CD14-positive monocyte (primary cell): ENCODE data around the gene RPL27. TPM values are rescaled to one million over a fixed set of nuclear protein-coding genes. Genes with fewer than 3 reads are reported as not detected.
"Not testable (repeated sequence)": the region's sequence is repeated elsewhere in the genome, so short reads cannot be mapped to it uniquely, and the experiment has no call there.

Experiments used
- DNase-seq, 3 donors: peaks; one replicate each; pipeline ENCODE4 v3.0.0-alpha.2; 2011 to 2022
- H2AFZ ChIP-seq: 2 replicates; pipeline ENCODE4 v1.6.0; 2012; ENCODE audit warnings: mild to moderate bottlenecking, low read depth, low read length, inconsistent platforms; ENCODE audit not compliant: insufficient read depth, poor library complexity, severe bottlenecking
- H3K27ac ChIP-seq, 2 donors: 1 replicate in 1 of 2; 2 replicates in 1 of 2; pipeline ENCODE4 v1.5.1; 2012 to 2013; ENCODE audit warnings: low read length in 2 of 2, control low read depth in 1 of 2, inconsistent platforms in 1 of 2, low read depth in 1 of 2, mild to moderate bottlenecking in 1 of 2
- H3K27me3 ChIP-seq, 2 donors: one replicate each; pipeline versions ENCODE4 v1.6.0 to v1.6.1; 2011 to 2013; ENCODE audit warnings: low read length in 2 of 2; ENCODE audit not compliant: control insufficient read depth in 2 of 2, insufficient read depth in 2 of 2
- H3K36me3 ChIP-seq, 2 donors: replicated peaks in 1 of 2; 1 replicate in 1 of 2; 2 replicates in 1 of 2; pipeline versions ENCODE4 v1.5.1 to v1.6.1; 2012 to 2013; ENCODE audit warnings: low read length in 2 of 2, control low read depth in 1 of 2, inconsistent platforms in 1 of 2, mild to moderate bottlenecking in 1 of 2; ENCODE audit not compliant: insufficient read depth in 2 of 2, control insufficient read depth in 1 of 2
- H3K4me1 ChIP-seq, 2 donors: 1 replicate in 1 of 2; 2 replicates in 1 of 2; pipeline versions ENCODE4 v1.5.1 to v1.6.1; 2012 to 2013; ENCODE audit warnings: low read length in 2 of 2, control low read depth in 1 of 2, inconsistent platforms in 1 of 2, mild to moderate bottlenecking in 1 of 2, moderate library complexity in 1 of 2; ENCODE audit not compliant: insufficient read depth in 2 of 2, control insufficient read depth in 1 of 2
- H3K4me2 ChIP-seq: replicated peaks from 2 replicates; pipeline ENCODE3; 2012; ENCODE audit warnings: low read length, moderate library complexity, mild to moderate bottlenecking; ENCODE audit not compliant: poor library complexity, severe bottlenecking; ENCODE audit errors: extremely low read depth
- H3K4me3 ChIP-seq, 3 experiments: fragments of 200-600 bp in 1 of 3; sonication (generic) in 1 of 3; replicated peaks in 1 of 3; 1 replicate in 2 of 3; 2 replicates in 1 of 3; pipeline ENCODE4 v1.5.1; 2011 to 2013; ENCODE audit warnings: low read length in 3 of 3, mild to moderate bottlenecking in 3 of 3, control low read depth in 2 of 3, low read depth in 2 of 3, inconsistent platforms in 1 of 3, moderate library complexity in 1 of 3
- H3K79me2 ChIP-seq: 2 replicates; pipeline ENCODE4 v1.6.0; 2012; ENCODE audit warnings: mild to moderate bottlenecking, control low read depth, inconsistent platforms, low read length, moderate library complexity; ENCODE audit not compliant: insufficient read depth
- H3K9ac ChIP-seq: 2 replicates; pipeline ENCODE4 v1.6.0; 2017; ENCODE audit warnings: low read length, mild to moderate bottlenecking; ENCODE audit not compliant: insufficient read depth, poor library complexity, severe bottlenecking
- H3K9me3 ChIP-seq, 2 donors: replicated peaks in 1 of 2; 1 replicate in 1 of 2; 2 replicates in 1 of 2; pipeline versions ENCODE4 v1.5.1 to v1.6.1; 2012 to 2013; ENCODE audit warnings: low read length in 2 of 2, control low read depth in 1 of 2; ENCODE audit not compliant: control insufficient read depth in 1 of 2, insufficient read depth in 1 of 2
- H4K20me1 ChIP-seq: 2 replicates; pipeline ENCODE4 v1.6.0; 2012; ENCODE audit warnings: mild to moderate bottlenecking, low read length, control low read depth, moderate library complexity; ENCODE audit not compliant: insufficient read depth
- H3K27ac Mint-ChIP-seq, 7 donors: one replicate each; pipeline ENCODE4 v1.8.0; 2020; ENCODE audit warnings: mild to moderate bottlenecking in 7 of 7, mixed read lengths in 7 of 7, moderate library complexity in 6 of 7, inconsistent platforms in 2 of 7
- H3K27me3 Mint-ChIP-seq, 3 donors: one replicate each; pipeline ENCODE4 v1.8.0; 2021 to 2022; ENCODE audit warnings: low read depth in 3 of 3, mild to moderate bottlenecking in 3 of 3, mixed read lengths in 3 of 3, moderate library complexity in 3 of 3, inconsistent platforms in 1 of 3
- H3K36me3 Mint-ChIP-seq, 2 donors: one replicate each; pipeline ENCODE4 v1.8.0; 2020; ENCODE audit warnings: mixed read lengths in 2 of 2, inconsistent platforms in 1 of 2, mild to moderate bottlenecking in 1 of 2
- H3K4me1 Mint-ChIP-seq: one replicate; pipeline ENCODE4 v1.8.0; 2020; ENCODE audit warnings: mild to moderate bottlenecking, mixed read lengths
- H3K4me3 Mint-ChIP-seq, 2 donors: one replicate each; pipeline ENCODE4 v1.8.0; 2020; ENCODE audit warnings: mild to moderate bottlenecking in 2 of 2, mixed read lengths in 2 of 2, moderate library complexity in 1 of 2
- H3K9me3 Mint-ChIP-seq, 7 donors: one replicate each; pipeline ENCODE4 v1.8.0; 2020 to 2022; ENCODE audit warnings: mixed read lengths in 7 of 7, mild to moderate bottlenecking in 6 of 7, moderate library complexity in 6 of 7, inconsistent platforms in 2 of 7
- CTCF ChIP-seq: fragments of 200-600 bp; IDR thresholded peaks from one replicate; pipeline ENCODE4 v1.8.0; 2022; ENCODE audit warnings: antibody characterized with exemption, mild to moderate bottlenecking
- WGBS: methylation state at CpG from one replicate; pipeline ENCODE4 v1.1.5; 2013; ENCODE audit warnings: missing lambda C conversion rate; ENCODE audit not compliant: insufficient coverage; 5-methylcytosine and 5-hydroxymethylcytosine counted together
- intact Hi-C, 2 donors: fragments of 100-400 bp; cut with micrococcal nuclease; formaldehyde crosslinking; loops; one replicate each; pipeline versions ENCODE4 v1.15.0 to v1.15.1; 2023
- polyA plus RNA-seq, 3 donors: library from polyadenylated mRNA; depleted of rRNA in 1 of 3; unstranded in 2 of 3; stranded (reverse) in 1 of 3; fragments of 300-500 nt in 2 of 3; fragments of >200 nt in 1 of 3; fragmentation: Illumina TruSeq in 2 of 3; gene quantifications; 1 replicate in 2 of 3; 2 replicates in 1 of 3; pipeline ENCODE4 v1.2.3, GENCODE V29; 2012 to 2021

Gene RPL27
- polyA plus RNA-seq, 3 donors: 1,073 to 2,156 (median 1,232) TPM

DNA sequence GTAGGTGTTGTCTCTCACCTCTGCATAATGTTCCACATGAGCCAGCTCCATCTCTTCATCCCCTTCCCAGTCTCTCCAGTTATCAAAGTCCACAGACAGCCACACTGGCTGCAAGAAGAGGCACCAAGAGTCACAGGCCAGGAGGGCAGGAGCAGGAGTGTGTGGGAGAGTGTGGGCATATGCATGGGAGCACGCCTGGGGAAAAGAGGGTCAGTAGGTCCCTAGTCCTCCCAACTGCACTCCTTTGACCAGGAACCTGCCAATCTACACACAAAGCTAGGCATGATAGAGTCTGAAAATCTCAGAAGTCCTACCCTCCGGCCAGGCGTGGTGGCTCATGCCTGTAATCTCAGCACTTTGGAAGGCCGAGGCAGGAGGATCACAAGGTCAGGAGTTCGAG lies 26.6 kb upstream of the RPL27 start:
- Histone ChIP-seq H3K4me2 (no peak overlapping the region), H3K27me3 (no peaks in the 10 kb centered on the region), H2AFZ (no peak overlapping the region), H3K9me3 (no peaks in the 10 kb centered on the region), H3K36me3 (no peaks in the 10 kb centered on the region), H3K9ac (no peak overlapping the region), H3K4me1 (no peaks in the 10 kb centered on the region), H3K79me2 (no peaks in the 10 kb centered on the region), H3K4me3 (no peak overlapping the region), H3K27ac (no peak overlapping the region), H4K20me1 (no peaks in the 10 kb centered on the region)
- peaks cover 4% of the 10 kb centered on the region for H3K4me1 Mint-ChIP-seq
- H3K27ac Mint-ChIP-seq: no peak overlapping the region
- H3K4me3 Mint-ChIP-seq: no peak overlapping the region
- no peak for TF ChIP-seq CTCF
- intact Hi-C loops: no loop called here
- H3K36me3 Mint-ChIP-seq: no peaks in the 10 kb centered on the region
- WGBS: 96% methylated on average over 4 of the region's 5 CpGs
- H3K9me3 Mint-ChIP-seq: no peaks in the 10 kb centered on the region
- DNase-seq: no peak
- H3K27me3 Mint-ChIP-seq: peaks cover 0 to 5% (median 2%) of the 10 kb centered on the region in 3 donors

- H3K4me3 Mint-ChIP-seq, H3K4me2 ChIP-seq, H3K36me3 Mint-ChIP-seq, H3K79me2 ChIP-seq, H3K4me1 Mint-ChIP-seq, H3K27me3 Mint-ChIP-seq, H4K20me1 ChIP-seq, H3K27ac Mint-ChIP-seq, H3K9me3 Mint-ChIP-seq, H3K9ac ChIP-seq, H3K9me3 ChIP-seq, H3K27ac ChIP-seq, intact Hi-C loops, H3K4me1 ChIP-seq, H3K27me3 ChIP-seq, H2AFZ ChIP-seq, H3K36me3 ChIP-seq, DNase-seq, H3K4me3 ChIP-seq: not testable (repeated sequence)
- WGBS: no CpG with 5 or more reads among the region's 18 CpGs
Measured at GRCh38 chr17:42973323-42973722, 24.9 kb upstream of the RPL27 start.
